Naive thymus-derived CD4-positive, alpha-beta T cell (primary cell): Measurements from ENCODE around the gene PTPRO. TPM values are rescaled to one million over a fixed set of nuclear protein-coding genes. Genes with fewer than 3 reads are reported as not detected.

ENCODE experiments used
- ATAC-seq: fragments of 150-1000 bp; cut with Tn5 transposase; 2 replicates; pipeline ENCODE4 v1.10.0; 2021; ENCODE audit warnings: mild to moderate bottlenecking, moderate library complexity
- CTCF ChIA-PET: fragments of 350-600 bp; sonication (Branson Sonifier 250); formaldehyde crosslinking; loops from one replicate; lab custom pipeline; 2021; ENCODE audit warnings: antibody characterized with exemption; lab: Charles Lee
- POLR2A ChIA-PET: fragments of 350-600 bp; sonication (Branson Sonifier 250); formaldehyde crosslinking; loops from one replicate; lab custom pipeline; 2021; ENCODE audit warnings: antibody characterized with exemption, inconsistent platforms; lab: Charles Lee
- DNase-seq, 9 donors: peaks; one replicate each; pipeline versions ENCODE4 v3.0.0 to v3.0.0-alpha.2; 2020 to 2022; ENCODE audit warnings: mixed read lengths in 1 of 9
- H3K27ac ChIP-seq: one replicate; pipeline ENCODE4 v1.7.0; 2013; ENCODE audit warnings: mild to moderate bottlenecking, low read depth, low read length, moderate library complexity
- H3K27me3 ChIP-seq, 2 donors: one replicate each; pipeline ENCODE4 v1.7.0; 2013; ENCODE audit warnings: low read length in 2 of 2, mild to moderate bottlenecking in 2 of 2, moderate library complexity in 2 of 2; ENCODE audit not compliant: control insufficient read depth in 2 of 2, insufficient read depth in 2 of 2
- H3K36me3 ChIP-seq, 3 experiments: 1 replicate in 2 of 3; 2 replicates in 1 of 3; pipeline ENCODE4 v1.7.0; 2013; ENCODE audit warnings: low read length in 3 of 3, mild to moderate bottlenecking in 3 of 3, moderate library complexity in 1 of 3; ENCODE audit not compliant: insufficient read depth in 3 of 3, control insufficient read depth in 2 of 3
- H3K4me1 ChIP-seq, 2 donors: one replicate each; pipeline ENCODE4 v1.7.0; 2013; ENCODE audit warnings: low read length in 2 of 2, mild to moderate bottlenecking in 2 of 2, moderate library complexity in 1 of 2; ENCODE audit not compliant: control insufficient read depth in 2 of 2, insufficient read depth in 2 of 2
- H3K4me3 ChIP-seq: 2 replicates; pipeline ENCODE4 v1.7.0; 2013; ENCODE audit warnings: mild to moderate bottlenecking, low read length
- H3K9me3 ChIP-seq, 3 experiments: 1 replicate in 2 of 3; 2 replicates in 1 of 3; pipeline ENCODE4 v1.7.0; 2013; ENCODE audit warnings: low read length in 3 of 3; ENCODE audit not compliant: control insufficient read depth in 2 of 3
- H3K27ac Mint-ChIP-seq, 9 donors: one replicate each; pipeline ENCODE4 v1.8.0; 2020 to 2022; ENCODE audit warnings: mixed read lengths in 9 of 9, mild to moderate bottlenecking in 8 of 9, moderate library complexity in 5 of 9, inconsistent platforms in 2 of 9
- H3K27me3 Mint-ChIP-seq, 5 donors: one replicate each; pipeline ENCODE4 v1.8.0; 2021 to 2022; ENCODE audit warnings: mixed read lengths in 5 of 5, mild to moderate bottlenecking in 1 of 5
- H3K36me3 Mint-ChIP-seq, 5 donors: one replicate each; pipeline ENCODE4 v1.8.0; 2020 to 2022; ENCODE audit warnings: mixed read lengths in 5 of 5, mild to moderate bottlenecking in 3 of 5, inconsistent platforms in 1 of 5
- H3K4me1 Mint-ChIP-seq, 7 donors: one replicate each; pipeline ENCODE4 v1.8.0; 2020 to 2022; ENCODE audit warnings: mixed read lengths in 7 of 7, mild to moderate bottlenecking in 3 of 7, inconsistent platforms in 1 of 7
- H3K4me3 Mint-ChIP-seq, 10 donors: one replicate each; pipeline ENCODE4 v1.8.0; 2020 to 2022; ENCODE audit warnings: mild to moderate bottlenecking in 10 of 10, mixed read lengths in 10 of 10, moderate library complexity in 6 of 10, inconsistent platforms in 2 of 10
- H3K9me3 Mint-ChIP-seq, 11 donors: one replicate each; pipeline ENCODE4 v1.8.0; 2020 to 2022; ENCODE audit warnings: mixed read lengths in 11 of 11, mild to moderate bottlenecking in 4 of 11, inconsistent platforms in 1 of 11, moderate library complexity in 1 of 11
- intact Hi-C, 2 donors: fragments of 100-400 bp; cut with micrococcal nuclease; formaldehyde crosslinking; loops; one replicate each; pipeline ENCODE4 v1.15.1; 2023
- polyA plus RNA-seq, 2 donors: library from polyadenylated mRNA; unstranded; fragments of 300-500 nt; fragmentation: Illumina TruSeq; gene quantifications; one replicate each; pipeline ENCODE4 v1.2.3, GENCODE V29; 2021
- total RNA-seq, 6 experiments: library from RNA in 5 of 6; stranded (reverse) in 5 of 6; gene quantifications; 1 replicate in 5 of 6; 2 replicates in 1 of 6; pipeline ENCODE4 v1.2.3 and lab custom pipeline; 2021 to 2026

Gene PTPRO
- total and polyA plus RNA-seq, 7 experiments from 2014 or later = 1.8 to 14.2 (median 6.7) TPM

DNA sequence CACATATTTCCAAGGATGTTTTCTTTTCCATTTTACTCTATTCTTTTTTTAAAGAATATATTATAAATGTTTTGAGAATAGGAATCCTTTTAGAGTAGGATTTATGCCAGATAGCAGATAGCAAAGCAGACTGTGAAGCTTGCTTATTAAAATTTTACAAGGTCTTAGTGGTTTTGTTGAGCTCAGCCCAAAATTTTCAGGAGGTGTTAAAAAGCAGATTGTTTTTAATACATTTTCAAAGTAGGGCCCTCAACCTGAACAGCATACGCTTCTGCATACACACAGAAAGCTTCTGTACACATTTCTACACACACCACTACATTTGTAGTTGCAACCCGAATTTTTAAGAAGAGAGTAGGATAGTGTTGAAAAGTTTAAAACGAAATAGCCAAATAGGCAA lies 315.9 kb downstream of the PTPRO start:
- Histone ChIP-seq H3K27me3 (no peaks in the 10 kb centered on the region), H3K4me1 (no peaks in the 10 kb centered on the region), H3K36me3 (no peaks in the 10 kb centered on the region), H3K4me3 (no peak overlapping the region), H3K27ac (no peak overlapping the region), H3K9me3 (no peaks in the 10 kb centered on the region)
- Mint-ChIP-seq H3K9me3 (no peaks in the 10 kb centered on the region), H3K27ac (no peak overlapping the region), H3K36me3 (peaks cover 0 to 5% (median 0%) of the 10 kb centered on the region in 5 donors), H3K4me1 (no peaks in the 10 kb centered on the region), H3K27me3 (peaks cover 0 to 13% (median 0%) of the 10 kb centered on the region in 5 donors), H3K4me3 (no peak overlapping the region)
- ChIA-PET CTCF (no interaction called here), POLR2A (no interaction called here)
- DNase-seq = no peak
- ATAC-seq = no peak
- intact Hi-C loops = no loop called here

DNA sequence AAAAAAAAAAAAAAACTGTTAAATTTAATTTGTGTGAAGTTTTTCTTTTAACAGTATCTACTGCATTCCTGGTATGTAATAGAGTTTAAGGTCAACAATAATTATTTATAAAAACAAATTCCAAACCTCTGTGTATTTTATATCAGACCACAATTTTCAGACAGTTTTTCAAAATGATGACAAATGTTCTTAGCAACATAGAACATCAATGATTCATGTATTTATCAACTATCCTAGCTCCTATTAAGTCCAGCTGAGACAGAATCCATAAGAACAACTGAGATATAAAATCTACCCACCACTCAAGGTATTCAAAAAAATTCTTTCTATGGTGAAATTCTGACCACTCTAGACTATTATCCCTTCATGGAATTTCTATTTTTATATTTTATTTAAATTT lies 322.4 kb downstream of the PTPRO start:
- H3K27me3 Mint-ChIP-seq = peaks cover 0 to 4% (median 0%) of the 10 kb centered on the region in 5 donors
- CTCF ChIA-PET = no interaction called here
- POLR2A ChIA-PET = no interaction called here
- no peaks in the 10 kb centered on the region for H3K9me3 ChIP-seq
- DNase-seq = no peak
- no peak for ATAC-seq
- H3K4me3 ChIP-seq = no peak overlapping the region
- no peaks in the 10 kb centered on the region for H3K9me3 Mint-ChIP-seq
- H3K36me3 Mint-ChIP-seq = peaks cover 0 to 5% (median 0%) of the 10 kb centered on the region in 5 donors
- no peak overlapping the region for H3K4me3 Mint-ChIP-seq
- no peaks in the 10 kb centered on the region for H3K36me3 ChIP-seq
- no peak overlapping the region for H3K27ac ChIP-seq
- H3K27ac Mint-ChIP-seq = no peak overlapping the region
- H3K27me3 ChIP-seq = no peaks in the 10 kb centered on the region
- no peaks in the 10 kb centered on the region for H3K4me1 ChIP-seq
- no peaks in the 10 kb centered on the region for H3K4me1 Mint-ChIP-seq
- intact Hi-C loops = no loop called here

DNA sequence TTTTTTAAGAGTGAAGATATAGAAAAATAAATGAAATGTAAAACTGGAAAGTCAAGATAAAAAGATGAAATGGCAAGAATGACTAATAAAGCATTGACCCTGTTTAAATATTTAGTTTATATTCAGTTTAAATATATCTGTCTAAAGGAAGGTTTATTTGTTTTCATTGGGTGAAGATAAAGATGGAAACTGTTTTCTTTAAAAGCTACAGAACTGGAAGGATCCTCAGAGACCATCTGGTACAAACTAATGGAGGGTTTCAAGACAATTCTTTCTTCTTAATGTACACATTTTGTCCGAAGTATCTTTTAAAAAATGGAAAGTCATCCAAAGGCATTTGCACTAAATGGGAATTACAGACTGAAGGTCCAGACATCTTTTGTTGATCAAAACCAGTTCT lies 324.3 kb downstream of the PTPRO start:
- no peak for ATAC-seq
- peaks cover 0 to 4% (median 0%) of the 10 kb centered on the region in 5 donors for H3K27me3 Mint-ChIP-seq
- no peaks in the 10 kb centered on the region for H3K36me3 ChIP-seq
- intact Hi-C loops = no loop called here
- no peak for DNase-seq
- H3K27me3 ChIP-seq = no peaks in the 10 kb centered on the region
- no peak overlapping the region for H3K4me3 Mint-ChIP-seq
- no peak overlapping the region for H3K27ac ChIP-seq
- H3K9me3 ChIP-seq = no peaks in the 10 kb centered on the region
- no peak overlapping the region for H3K4me3 ChIP-seq
- H3K27ac Mint-ChIP-seq = no peak overlapping the region
- no peaks in the 10 kb centered on the region for H3K36me3 Mint-ChIP-seq
- no peaks in the 10 kb centered on the region for H3K4me1 Mint-ChIP-seq
- H3K9me3 Mint-ChIP-seq = no peaks in the 10 kb centered on the region
- ChIA-PET POLR2A (no interaction called here), CTCF (no interaction called here)
- H3K4me1 ChIP-seq = no peaks in the 10 kb centered on the region

Other genes starting within 250 kb of the PTPRO start
- gene RERG, start 101.1 kb upstream of the PTPRO start, total RNA-seq = under 1 TPM in 1 of 5 experiments, not detected in 4; 0.35 TPM
- not detected for gene RERG, start 101.1 kb upstream of the PTPRO start, polyA plus RNA-seq